ENCODE data around the gene ARRDC1. TPM values are rescaled to one million over a fixed set of nuclear protein-coding genes. Genes with fewer than 3 reads are reported as not detected.

The ARRDC1 gene
- total RNA-seq, 2 donors from 2014 or later = 40.5 to 56.4 TPM

DNA sequence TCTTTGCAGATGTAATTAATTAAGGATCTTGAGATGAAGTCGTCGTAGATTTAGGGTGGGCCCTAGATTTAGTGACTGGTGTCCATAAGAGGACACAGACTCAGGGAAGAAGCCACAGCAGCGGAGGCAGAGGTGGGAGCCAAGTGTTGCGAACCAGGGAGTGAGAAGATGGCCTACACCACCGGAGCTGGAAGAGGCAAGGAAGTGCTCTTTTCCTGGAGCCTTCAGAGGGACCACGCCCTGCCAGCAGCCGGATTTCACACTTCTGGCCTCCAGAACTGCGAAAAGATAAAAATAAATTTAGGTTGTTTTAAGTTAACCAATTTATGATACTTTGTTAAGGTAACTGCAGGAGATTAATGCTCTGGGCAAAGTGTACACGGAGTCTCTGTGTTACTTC, 44.1 kb downstream of the ARRDC1 start:
- DNase-seq (ENCODE audit: low spot score) = no peak

DNA sequence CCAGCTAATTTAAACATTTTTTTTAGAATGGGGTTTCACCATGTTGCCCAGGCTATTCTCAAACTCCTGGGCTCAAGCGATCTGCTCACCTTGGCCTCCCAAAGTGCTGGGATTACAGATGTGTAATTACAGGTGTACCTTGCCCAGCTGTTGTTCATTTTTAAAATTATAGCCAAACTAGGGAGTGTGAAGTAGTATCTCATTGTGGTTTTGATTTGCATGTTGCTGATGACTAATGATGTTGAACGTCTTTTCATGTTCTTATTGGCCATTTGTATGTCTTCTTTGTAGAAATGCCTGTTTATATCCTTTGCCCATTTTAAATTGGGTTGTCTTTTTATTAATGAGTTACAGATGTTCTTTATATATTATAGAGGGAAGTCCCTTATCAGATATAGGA, 44.8 kb downstream of the ARRDC1 start:
- no peak overlapping the region for H3K27ac ChIP-seq
- TF ChIP-seq, protein P1, sequence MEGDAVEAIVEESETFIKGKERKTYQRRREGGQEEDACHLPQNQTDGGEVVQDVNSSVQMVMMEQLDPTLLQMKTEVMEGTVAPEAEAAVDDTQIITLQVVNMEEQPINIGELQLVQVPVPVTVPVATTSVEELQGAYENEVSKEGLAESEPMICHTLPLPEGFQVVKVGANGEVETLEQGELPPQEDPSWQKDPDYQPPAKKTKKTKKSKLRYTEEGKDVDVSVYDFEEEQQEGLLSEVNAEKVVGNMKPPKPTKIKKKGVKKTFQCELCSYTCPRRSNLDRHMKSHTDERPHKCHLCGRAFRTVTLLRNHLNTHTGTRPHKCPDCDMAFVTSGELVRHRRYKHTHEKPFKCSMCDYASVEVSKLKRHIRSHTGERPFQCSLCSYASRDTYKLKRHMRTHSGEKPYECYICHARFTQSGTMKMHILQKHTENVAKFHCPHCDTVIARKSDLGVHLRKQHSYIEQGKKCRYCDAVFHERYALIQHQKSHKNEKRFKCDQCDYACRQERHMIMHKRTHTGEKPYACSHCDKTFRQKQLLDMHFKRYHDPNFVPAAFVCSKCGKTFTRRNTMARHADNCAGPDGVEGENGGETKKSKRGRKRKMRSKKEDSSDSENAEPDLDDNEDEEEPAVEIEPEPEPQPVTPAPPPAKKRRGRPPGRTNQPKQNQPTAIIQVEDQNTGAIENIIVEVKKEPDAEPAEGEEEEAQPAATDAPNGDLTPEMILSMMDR (IDR thresholded peaks at IDR 0.05) = no peak
- H3K4me3 ChIP-seq = no peak overlapping the region
- DNase-seq (ENCODE audit: low spot score) (no peak), ATAC-seq (ENCODE audit: insufficient number of reproducible peaks, low FRiP score, low read depth) (no peak)
- peaks cover 7% of the 10 kb centered on the region for H3K36me3 ChIP-seq
- peaks cover 0 to 7% of the 10 kb centered on the region in 2 donors for H3K4me1 ChIP-seq (ENCODE audit: control insufficient read depth in 1 of 2, low read depth in 2 of 2)
- H3K27me3 ChIP-seq (replicated peaks; ENCODE audit: insufficient read depth) = no peaks in the 10 kb centered on the region
- H3K9me3 ChIP-seq = no peaks in the 10 kb centered on the region

More for the DNA sequence above, 44.1 kb downstream of the ARRDC1 start:
- ATAC-seq (ENCODE audit: insufficient number of reproducible peaks, low FRiP score, low read depth) = no peak
- TF ChIP-seq, protein P1 (IDR thresholded peaks at IDR 0.05) = no peak
- Histone ChIP-seq H3K27me3 (replicated peaks; ENCODE audit: insufficient read depth) (no peaks in the 10 kb centered on the region), H3K9me3 (no peaks in the 10 kb centered on the region), H3K4me1 (ENCODE audit: control insufficient read depth in 1 of 2, low read depth in 2 of 2) (peaks cover 0 to 7% of the 10 kb centered on the region in 2 donors), H3K4me3 (no peak overlapping the region), H3K27ac (no peak overlapping the region), H3K36me3 (peaks cover 7% of the 10 kb centered on the region)

- no peak for DNase-seq (ENCODE audit: low spot score)
- no peak overlapping the region for H3K4me3 ChIP-seq
- no peak overlapping the region for H3K27ac ChIP-seq
- no peaks in the 10 kb centered on the region for H3K27me3 ChIP-seq (replicated peaks; ENCODE audit: insufficient read depth)
- H3K36me3 ChIP-seq = peaks cover 7% of the 10 kb centered on the region
- no peak for ATAC-seq (ENCODE audit: insufficient number of reproducible peaks, low FRiP score, low read depth)
- TF ChIP-seq, protein P1 (IDR thresholded peaks at IDR 0.05) = no peak
- H3K9me3 ChIP-seq = no peaks in the 10 kb centered on the region
- peaks cover 0 to 7% of the 10 kb centered on the region in 2 donors for H3K4me1 ChIP-seq (ENCODE audit: control insufficient read depth in 1 of 2, low read depth in 2 of 2)
These were observed 45.3 kb downstream of the ARRDC1 start for GRCh38 chr9:137650779-137651178.

GRCh38 chr9:137656416-137656815, 50.9 kb downstream of the ARRDC1 start:
- peaks cover 12 to 18% of the 10 kb centered on the region in 2 donors for H3K4me1 ChIP-seq (ENCODE audit: control insufficient read depth in 1 of 2, low read depth in 2 of 2)
- DNase-seq (ENCODE audit: low spot score) (no peak), ATAC-seq (ENCODE audit: insufficient number of reproducible peaks, low FRiP score, low read depth) (no peak)
- H3K27me3 ChIP-seq (replicated peaks; ENCODE audit: insufficient read depth) = no peaks in the 10 kb centered on the region
- H3K9me3 ChIP-seq = no peaks in the 10 kb centered on the region
- TF ChIP-seq, protein P1 (IDR thresholded peaks at IDR 0.05) = no peak
- no peak overlapping the region for H3K4me3 ChIP-seq
- no peak overlapping the region for H3K27ac ChIP-seq
- peaks cover 4% of the 10 kb centered on the region for H3K36me3 ChIP-seq

DNA sequence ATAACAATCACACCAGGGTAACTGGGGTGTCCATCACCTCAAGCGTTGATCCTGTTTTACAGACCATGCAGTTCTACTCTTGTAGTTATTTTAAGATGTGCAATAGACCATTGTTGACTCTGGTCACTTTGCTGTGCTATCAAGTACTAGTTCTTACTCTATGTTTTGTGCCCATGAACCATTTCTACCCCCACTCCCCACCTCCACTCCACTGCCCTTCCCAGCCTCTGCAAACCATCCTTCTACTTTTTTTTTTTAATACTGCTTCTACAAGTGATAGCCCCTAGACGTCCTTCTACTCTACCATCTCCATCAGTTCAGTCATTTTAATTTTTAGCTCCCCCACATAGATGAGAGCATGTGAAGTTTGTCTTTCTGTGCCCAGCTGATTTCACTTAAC, 52.1 kb downstream of the ARRDC1 start:
- TF ChIP-seq, protein P1 (IDR thresholded peaks at IDR 0.05) = no peak
- Histone ChIP-seq H3K27me3 (replicated peaks; ENCODE audit: insufficient read depth) (no peaks in the 10 kb centered on the region), H3K27ac (no peak overlapping the region), H3K9me3 (no peaks in the 10 kb centered on the region), H3K4me3 (no peak overlapping the region), H3K36me3 (no peaks in the 10 kb centered on the region), H3K4me1 (ENCODE audit: control insufficient read depth in 1 of 2, low read depth in 2 of 2) (peaks cover 12 to 20% of the 10 kb centered on the region in 2 donors)
- ATAC-seq (ENCODE audit: insufficient number of reproducible peaks, low FRiP score, low read depth) (no peak), DNase-seq (ENCODE audit: low spot score) (no peak)

Data from thoracic aorta (tissue), 2 donors.